ENCODE results near the gene SNX6.

DNA sequence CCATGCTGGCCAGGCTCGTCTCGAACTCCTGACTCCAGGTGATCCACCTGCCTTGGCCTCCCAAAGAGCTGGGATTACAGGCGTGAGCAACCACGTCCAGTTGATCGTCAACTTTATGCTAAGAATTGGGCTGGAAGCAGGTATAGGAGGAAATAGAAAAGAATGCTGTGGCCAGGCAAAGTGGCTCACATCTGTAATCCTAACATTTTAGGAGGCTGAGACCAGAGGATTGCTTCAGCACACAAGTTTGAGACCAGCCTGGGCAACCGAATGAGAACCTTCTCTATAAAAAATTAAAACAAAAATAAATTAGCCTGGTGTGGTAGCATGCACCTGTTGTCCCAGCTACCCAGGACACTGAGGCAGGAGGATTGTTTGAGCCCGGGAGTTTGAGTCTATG lies 37.1 kb upstream of the SNX6 start:
- TF ChIP-seq CTCF (conservative IDR thresholded peaks at IDR 0.05; ENCODE audit: low read depth, low read length) (no peak), EZH2 (IDR thresholded peaks at IDR 0.05; ENCODE audit: borderline replicate concordance, low read depth, low read length, poor library complexity, severe bottlenecking) (no peak)
